GM12878 (cell line): Measurements from ENCODE around the gene AAGAB. TPM values are rescaled to one million over a fixed set of nuclear protein-coding genes. Genes with fewer than 3 reads are reported as not detected.

ENCODE experiments used
- ATAC-seq: fragments of 200-7000 bp; cut with Tn5 transposase; 3 replicates; pipeline ENCODE4 v1.9.1; 2020; ENCODE audit warnings: mild to moderate bottlenecking, moderate library complexity
- BruUV-seq: library from RNA; stranded (reverse); fragments of 400-500 nt; replicated peaks from 2 replicates; lab custom pipeline; 2021; lab: Mats Ljungman, UMichigan
- CTCF ChIA-PET: fragments of 300-600 bp; sonication (Branson Sonifier 250); formaldehyde crosslinking; extraction: SDS; loops from one replicate; lab custom pipeline; 2021; ENCODE audit warnings: inconsistent platforms; lab: Yijun Ruan, JAX
- POLR2A ChIA-PET: fragments of 350-600 bp; formaldehyde crosslinking; extraction: SDS; loops from one replicate; lab custom pipeline; 2021; ENCODE audit warnings: inconsistent platforms; lab: Charles Lee
- RAD21 ChIA-PET: fragments of 300-600 bp; sonication (Branson Sonifier 250); formaldehyde crosslinking; loops from one replicate; lab custom pipeline; 2023; ENCODE audit warnings: antibody characterized with exemption; ENCODE audit not compliant: unreplicated experiment; lab: Charles Lee
- SMC1A ChIA-PET: fragments of 300-600 bp; sonication (Branson Sonifier 250); formaldehyde crosslinking; loops from one replicate; lab custom pipeline; 2023; ENCODE audit not compliant: unreplicated experiment, uncharacterized antibody; lab: Charles Lee
- DNase-seq: peaks from one replicate; pipeline ENCODE4 v3.0.0-alpha.2; 2011; ENCODE audit warnings: low read depth, low spot score
- FAIRE-seq: peaks from 3 replicates; lab custom pipeline; 2011; peaks lifted over from hg19 to GRCh38; lab: Jason Lieb, UNC
- H2AFZ ChIP-seq: 2 replicates; pipeline ENCODE4 v1.6.0; 2011; ENCODE audit warnings: low read depth, low read length, control low read depth; ENCODE audit not compliant: control insufficient read depth
- H3K27ac ChIP-seq: 2 replicates; pipeline ENCODE4 v1.5.1; 2011; ENCODE audit warnings: control low read depth; ENCODE audit not compliant: control insufficient read depth, insufficient read depth
- H3K27me3 ChIP-seq, 2 experiments: replicated peaks in 1 of 2; 2 replicates each; pipeline versions ENCODE4 v1.6.0 to v1.6.1; 2011; ENCODE audit warnings: low read length in 1 of 2; ENCODE audit not compliant: control insufficient read depth in 2 of 2, insufficient read depth in 2 of 2
- H3K36me3 ChIP-seq, 2 experiments: 2 replicates each; pipeline ENCODE4 v1.5.1; 2011; ENCODE audit warnings: low read length in 1 of 2; ENCODE audit not compliant: control insufficient read depth in 2 of 2, insufficient read depth in 2 of 2
- H3K4me1 ChIP-seq: 2 replicates; pipeline ENCODE4 v1.6.1; 2011; ENCODE audit warnings: mild to moderate bottlenecking, low read length, moderate library complexity, mixed read lengths; ENCODE audit not compliant: control insufficient read depth, insufficient read depth
- H3K4me2 ChIP-seq: 2 replicates; pipeline ENCODE4 v1.6.0; 2011; ENCODE audit warnings: control low read depth; ENCODE audit not compliant: control insufficient read depth, insufficient read depth
- H3K4me3 ChIP-seq: fragments of 200-600 bp; sonication (generic); 2 replicates; pipeline ENCODE4 v1.5.1; 2016
- H3K79me2 ChIP-seq: 2 replicates; pipeline ENCODE4 v1.6.0; 2011; ENCODE audit warnings: low read length; ENCODE audit not compliant: control insufficient read depth, insufficient read depth
- H3K9ac ChIP-seq: 2 replicates; pipeline ENCODE4 v1.8.0; 2011; ENCODE audit warnings: low read length, control low read depth, mixed read lengths; ENCODE audit not compliant: control insufficient read depth, insufficient read depth
- H3K9me3 ChIP-seq: replicated peaks from 3 replicates; pipeline ENCODE4 v1.5.1; 2011; ENCODE audit warnings: mild to moderate bottlenecking, low read length; ENCODE audit not compliant: control insufficient read depth, insufficient read depth
- H4K20me1 ChIP-seq: 2 replicates; pipeline ENCODE4 v1.6.0; 2011; ENCODE audit not compliant: control insufficient read depth, insufficient read depth
- SP1 ChIP-seq: IDR thresholded peaks from one replicate; pipeline ENCODE4 v1.6.1; 2011; ENCODE audit warnings: low read depth, low read length
- WGBS: methylation state at CpG from one replicate; pipeline ENCODE4 v1.1.6; 2016; ENCODE audit warnings: low lambda C conversion rate; ENCODE audit not compliant: insufficient replicate concordance, insufficient coverage; ENCODE audit errors: missing lambda C conversion rate; 5-methylcytosine and 5-hydroxymethylcytosine counted together
- in situ Hi-C: fragments of 300-500 bp; cut with MboI; formaldehyde crosslinking; loops from 9 replicates; pipeline ENCODE4 v1.14.3; 2018; ENCODE audit warnings: mixed read lengths
- intact Hi-C: fragments of 100-400 bp; cut with micrococcal nuclease; formaldehyde crosslinking; loops from one replicate; pipeline ENCODE4 v1.14.2; 2022; ENCODE audit not compliant: unreplicated experiment
- polyA plus RNA-seq, 11 experiments: library from polyadenylated mRNA; depleted of rRNA in 4 of 11; unstranded in 6 of 11; stranded (reverse) in 5 of 11; fragments of >200 nt; fragmentation: Nextera tagmentation in 4 of 11; fragmentation: Illumina TruSeq in 1 of 11; extraction: Ambion mirVana in 4 of 11; extraction: Trizol in 1 of 11; gene quantifications; 1 replicate in 1 of 11; 2 replicates in 10 of 11; pipeline versions ENCODE4 v1.2.1 to v1.2.3, GENCODE V29; 2011 to 2016; ENCODE audit warnings: inconsistent platforms in 2 of 11, missing spikeins in 2 of 11, low read depth in 1 of 11
- total RNA-seq, 4 experiments: library from RNA; depleted of rRNA in 3 of 4; stranded (reverse); fragments of >200 nt in 3 of 4; fragmentation: Illumina TruSeq in 1 of 4; extraction: Trizol in 1 of 4; gene quantifications; 2 replicates each; pipeline versions ENCODE4 v1.2.1 to v1.2.3, GENCODE V29; 2013 to 2021
- TF ChIP-seq, protein P1 (sequence below): IDR thresholded peaks from 2 replicates; pipeline ENCODE4 v1.6.1; 2011; ENCODE audit warnings: borderline replicate concordance, low read depth, mild to moderate bottlenecking, moderate library complexity, low read length; ENCODE audit not compliant: insufficient read depth, poor library complexity, severe bottlenecking

The AAGAB gene
- total and polyA plus RNA-seq, 10 of the 15 experiments (the other 5 are each of a cell fraction or from before 2014, with no cell fraction given) = 11.4 to 62.3 (median 38.0) TPM

GRCh38 chr15:67194171-67195114 lies 60.0 kb downstream of the AAGAB start:
- H3K9ac ChIP-seq = no peak overlapping the region
- POLR2A ChIA-PET = no interaction called here
- no peaks in the 10 kb centered on the region for H4K20me1 ChIP-seq
- no peak overlapping the region for H3K4me3 ChIP-seq
- CTCF ChIA-PET = no interaction called here
- no peak for ATAC-seq
- no peak overlapping the region for H3K27ac ChIP-seq
- DNase-seq = no peak
- WGBS = 87% methylated on average over 9 of the region's 9 CpGs
- no peak overlapping the region for H2AFZ ChIP-seq
- BruUV-seq = no TSS peak
- no peak for FAIRE-seq
- SMC1A ChIA-PET = interaction anchor here (1.0 kb wide), 1 partner anchor 110 kb away, joined by 3 read pairs; no protein-coding TSS in a partner anchor
- in situ Hi-C loops (no loop called here), intact Hi-C loops (loop anchor here (5.0 kb wide), 1 partner anchor 242 kb away; no protein-coding TSS in a partner anchor)
- peaks cover 9% of the 10 kb centered on the region for H3K4me1 ChIP-seq
- H3K79me2 ChIP-seq = no peaks in the 10 kb centered on the region
- H3K36me3 ChIP-seq = peaks cover 11 to 13% of the 10 kb centered on the region in 2 experiments; a peak in 3 of 4 replicates
- H3K9me3 ChIP-seq = no peaks in the 10 kb centered on the region; the same call in 2 of the 3 replicates
- TF ChIP-seq SP1 = no peak
- TF ChIP-seq, protein P1, sequence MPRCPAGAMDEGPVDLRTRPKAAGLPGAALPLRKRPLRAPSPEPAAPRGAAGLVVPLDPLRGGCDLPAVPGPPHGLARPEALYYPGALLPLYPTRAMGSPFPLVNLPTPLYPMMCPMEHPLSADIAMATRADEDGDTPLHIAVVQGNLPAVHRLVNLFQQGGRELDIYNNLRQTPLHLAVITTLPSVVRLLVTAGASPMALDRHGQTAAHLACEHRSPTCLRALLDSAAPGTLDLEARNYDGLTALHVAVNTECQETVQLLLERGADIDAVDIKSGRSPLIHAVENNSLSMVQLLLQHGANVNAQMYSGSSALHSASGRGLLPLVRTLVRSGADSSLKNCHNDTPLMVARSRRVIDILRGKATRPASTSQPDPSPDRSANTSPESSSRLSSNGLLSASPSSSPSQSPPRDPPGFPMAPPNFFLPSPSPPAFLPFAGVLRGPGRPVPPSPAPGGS = peak; percentile 9
- no peak overlapping the region for H3K4me2 ChIP-seq
- H3K27me3 ChIP-seq = no peaks in the 10 kb centered on the region
- RAD21 ChIA-PET = interaction anchor here (1.4 kb wide), 1 partner anchor 248 kb away, joined by 4 read pairs; no protein-coding TSS in a partner anchor
